ENCODE results near the gene LCNL1. TPM values are rescaled to one million over a fixed set of nuclear protein-coding genes. Genes with fewer than 3 reads are reported as not detected.

Gene LCNL1
- total RNA-seq, 4 donors from 2014 or later, result 0.28 to 0.47 (median 0.36) TPM; not detected in 1

- TF ChIP-seq, protein P1, sequence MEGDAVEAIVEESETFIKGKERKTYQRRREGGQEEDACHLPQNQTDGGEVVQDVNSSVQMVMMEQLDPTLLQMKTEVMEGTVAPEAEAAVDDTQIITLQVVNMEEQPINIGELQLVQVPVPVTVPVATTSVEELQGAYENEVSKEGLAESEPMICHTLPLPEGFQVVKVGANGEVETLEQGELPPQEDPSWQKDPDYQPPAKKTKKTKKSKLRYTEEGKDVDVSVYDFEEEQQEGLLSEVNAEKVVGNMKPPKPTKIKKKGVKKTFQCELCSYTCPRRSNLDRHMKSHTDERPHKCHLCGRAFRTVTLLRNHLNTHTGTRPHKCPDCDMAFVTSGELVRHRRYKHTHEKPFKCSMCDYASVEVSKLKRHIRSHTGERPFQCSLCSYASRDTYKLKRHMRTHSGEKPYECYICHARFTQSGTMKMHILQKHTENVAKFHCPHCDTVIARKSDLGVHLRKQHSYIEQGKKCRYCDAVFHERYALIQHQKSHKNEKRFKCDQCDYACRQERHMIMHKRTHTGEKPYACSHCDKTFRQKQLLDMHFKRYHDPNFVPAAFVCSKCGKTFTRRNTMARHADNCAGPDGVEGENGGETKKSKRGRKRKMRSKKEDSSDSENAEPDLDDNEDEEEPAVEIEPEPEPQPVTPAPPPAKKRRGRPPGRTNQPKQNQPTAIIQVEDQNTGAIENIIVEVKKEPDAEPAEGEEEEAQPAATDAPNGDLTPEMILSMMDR (IDR thresholded peaks at IDR 0.05), result no peak
- no peak for DNase-seq (ENCODE audit: low spot score)
- no peak for ATAC-seq (ENCODE audit: low FRiP score)
Observed at GRCh38 chr9:136995362-136995761, 12.6 kb downstream of the LCNL1 start.

- ATAC-seq (ENCODE audit: low FRiP score), result no peak
- TF ChIP-seq, protein P1 (IDR thresholded peaks at IDR 0.05), result no peak
- no peak for DNase-seq (ENCODE audit: low spot score)
Observed at GRCh38 chr9:136995772-136996311, 13.0 kb downstream of the LCNL1 start.

GRCh38 chr9:136996361-136997292, 13.8 kb downstream of the LCNL1 start, which contains the start of gene CLIC3:
CLIC3 (minus strand) TSS chr9:136996568; CDS start chr9:136996543, 25 bp downstream.
- TF ChIP-seq, protein P1 (IDR thresholded peaks at IDR 0.05), result no peak
- ATAC-seq (ENCODE audit: low FRiP score) (peak; percentile 19), DNase-seq (ENCODE audit: low spot score) (no peak)

- ATAC-seq (ENCODE audit: low FRiP score) (no peak), DNase-seq (ENCODE audit: low spot score) (no peak)
- TF ChIP-seq, protein P1 (IDR thresholded peaks at IDR 0.05), result no peak
Observed at GRCh38 chr9:136997371-136997770, 14.6 kb downstream of the LCNL1 start.

- ATAC-seq (ENCODE audit: low FRiP score) (no peak), DNase-seq (ENCODE audit: low spot score) (no peak)
- TF ChIP-seq, protein P1 (IDR thresholded peaks at IDR 0.05), result no peak
Observed at GRCh38 chr9:136997830-136998234, 15.0 kb downstream of the LCNL1 start.

DNA sequence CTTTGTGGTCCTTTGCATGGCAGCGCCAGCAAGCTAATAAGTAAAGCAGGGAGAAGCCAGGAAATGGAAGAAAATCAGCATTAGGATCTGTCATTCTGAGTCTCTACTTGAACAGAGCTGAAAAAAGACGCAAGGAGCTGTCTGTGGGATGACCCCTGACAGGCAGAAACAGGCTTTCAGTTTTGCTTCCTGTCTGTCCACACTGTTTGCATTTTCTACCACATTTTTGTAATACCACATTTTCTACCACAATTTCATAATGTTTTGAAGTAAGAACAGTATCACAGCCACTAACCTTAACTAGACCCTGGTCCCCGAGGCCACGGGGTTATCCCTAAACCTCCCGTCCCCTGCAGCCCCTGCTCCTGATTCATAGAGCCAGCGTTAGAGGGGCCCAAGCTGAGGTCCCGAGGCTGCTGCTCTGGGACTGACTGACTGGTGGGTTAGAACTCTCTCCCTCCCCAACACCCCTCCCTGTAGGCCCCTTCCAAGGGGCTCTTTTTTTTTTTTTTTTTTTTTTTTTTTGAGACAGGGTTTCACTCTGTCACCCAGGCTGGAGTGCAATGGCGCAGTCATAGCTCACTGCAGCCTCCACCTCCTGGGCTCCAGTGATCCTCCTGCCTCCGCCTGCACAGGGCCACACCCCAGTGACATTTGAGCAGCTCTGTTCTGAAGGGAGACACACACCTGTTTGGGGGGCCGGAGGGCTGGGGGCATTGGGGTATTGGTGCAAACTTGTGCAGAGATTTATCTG, 17.6 kb downstream of the LCNL1 start:
- TF ChIP-seq, protein P1 (IDR thresholded peaks at IDR 0.05), result no peak
- DNase-seq (ENCODE audit: low spot score), result no peak
- no peak for ATAC-seq (ENCODE audit: low FRiP score)
